Mesodermal cell (in vitro differentiated cells): ENCODE measurements around the gene TAOK2.
"Not testable (repeated sequence)": the region's sequence is repeated elsewhere in the genome, so short reads cannot be mapped to it uniquely, and the experiment has no call there.

Experiments
- H3K27ac ChIP-seq: 2 replicates; pipeline ENCODE4 v1.7.0; 2013; ENCODE audit warnings: mild to moderate bottlenecking, low read depth, low read length, moderate library complexity; ENCODE audit not compliant: severe bottlenecking
- H3K36me3 ChIP-seq: 2 replicates; pipeline ENCODE4 v1.7.1; 2013; ENCODE audit warnings: mild to moderate bottlenecking, low read length, moderate library complexity; ENCODE audit not compliant: control insufficient read depth, insufficient read depth
- H3K4me1 ChIP-seq: one replicate; pipeline ENCODE4 v1.7.1; 2013; ENCODE audit warnings: mild to moderate bottlenecking, low read length; ENCODE audit not compliant: insufficient read depth, control insufficient read depth, poor library complexity, severe bottlenecking
- H3K4me3 ChIP-seq: 2 replicates; pipeline ENCODE4 v1.7.0; 2013; ENCODE audit warnings: low read length, control low read depth, mild to moderate bottlenecking; ENCODE audit not compliant: insufficient read depth, poor library complexity, severe bottlenecking; ENCODE audit errors: extremely low read depth
- H3K9me3 ChIP-seq: 2 replicates; pipeline ENCODE4 v1.7.1; 2013; ENCODE audit warnings: mild to moderate bottlenecking, low read length, moderate library complexity; ENCODE audit not compliant: control insufficient read depth
- WGBS, 2 experiments: methylation state at CpG; one replicate each; pipeline ENCODE4 v1.1.5; 2013; ENCODE audit warnings: missing lambda C conversion rate in 2 of 2; ENCODE audit not compliant: insufficient coverage in 2 of 2; 5-methylcytosine and 5-hydroxymethylcytosine counted together

The TAOK2 gene

GRCh38 chr16:30016555-30017276, 43.0 kb downstream of the TAOK2 start:
- H3K27ac ChIP-seq: no peak overlapping the region
- H3K9me3 ChIP-seq: no peaks in the 10 kb centered on the region
- WGBS, 2 experiments: 73 to 94% methylated on average over 5 to 7 of the region's 8 CpGs
- no peak overlapping the region for H3K4me3 ChIP-seq
- H3K36me3 ChIP-seq: no peaks in the 10 kb centered on the region
- H3K4me1 ChIP-seq: no peaks in the 10 kb centered on the region

DNA sequence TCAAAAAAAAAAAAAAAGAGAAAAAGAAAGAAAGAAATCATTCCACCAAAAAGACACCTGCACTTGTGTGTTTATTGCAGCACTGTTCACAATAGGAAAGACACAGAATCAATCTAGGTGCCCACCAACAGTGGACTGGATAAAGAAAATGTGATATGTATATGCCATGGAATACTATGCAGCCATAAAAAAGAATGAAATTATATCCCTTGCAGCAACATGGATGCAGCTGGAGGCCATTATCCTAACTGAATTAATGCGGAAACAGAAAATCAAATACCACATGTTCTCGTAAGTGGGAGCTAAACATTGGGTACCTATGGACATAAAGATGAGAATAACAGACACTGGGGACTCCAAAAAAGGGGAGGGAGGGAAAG, 43.6 kb downstream of the TAOK2 start:
- 100% methylated on average over 2 of the region's 2 CpGs for WGBS, 2 experiments
- H3K36me3 ChIP-seq: no peaks in the 10 kb centered on the region
- no peak overlapping the region for H3K27ac ChIP-seq
- H3K4me1 ChIP-seq: no peaks in the 10 kb centered on the region
- no peaks in the 10 kb centered on the region for H3K9me3 ChIP-seq
- no peak overlapping the region for H3K4me3 ChIP-seq

DNA sequence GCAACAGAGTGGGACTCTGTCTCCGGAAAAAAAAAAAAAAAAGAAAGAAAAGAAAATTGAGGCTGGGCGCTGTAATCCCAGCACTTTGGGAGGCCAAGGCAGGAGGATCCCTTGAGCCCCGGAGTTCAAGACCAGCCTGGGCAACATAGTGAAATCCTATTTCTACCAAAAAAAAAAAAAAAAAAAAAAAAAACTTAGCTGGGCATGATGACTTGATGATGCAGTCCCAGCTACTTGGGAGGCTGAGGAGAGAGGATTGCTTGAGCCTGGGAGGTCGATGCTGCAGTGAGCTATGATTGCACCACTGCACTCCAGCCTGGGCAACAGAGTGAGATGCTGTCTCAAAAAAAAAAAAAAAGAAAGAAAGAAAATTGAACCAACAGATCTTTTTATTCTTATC, 44.3 kb downstream of the TAOK2 start:
- H3K4me3 ChIP-seq, H3K4me1 ChIP-seq, H3K9me3 ChIP-seq, H3K27ac ChIP-seq, H3K36me3 ChIP-seq: not testable (repeated sequence)
- 86 to 93% methylated on average over 2 of the region's 4 CpGs for WGBS, 2 experiments

DNA sequence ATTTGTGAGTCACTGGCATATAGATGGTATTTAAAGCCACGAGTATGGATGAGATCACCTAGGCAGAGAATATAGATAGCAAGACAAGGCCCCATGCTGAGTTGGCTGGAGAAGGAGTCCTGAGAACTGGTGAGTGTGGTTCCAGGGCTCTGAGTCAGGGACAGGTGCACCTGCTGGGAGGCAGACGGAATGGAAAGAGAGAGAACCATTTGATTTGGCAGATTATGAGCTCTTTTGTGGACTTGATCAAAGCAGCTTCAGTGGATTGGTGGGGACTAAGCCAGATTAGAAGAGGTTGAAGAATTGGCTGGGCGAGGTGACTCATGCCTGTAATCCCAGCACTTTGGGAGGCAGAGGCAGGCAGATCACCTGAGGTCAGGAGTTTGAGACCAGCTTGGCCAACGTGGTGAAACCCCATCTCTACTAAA, 45.1 kb downstream of the TAOK2 start:
- H3K4me1 ChIP-seq: no peaks in the 10 kb centered on the region
- no peaks in the 10 kb centered on the region for H3K36me3 ChIP-seq
- 79 to 83% methylated on average over 3 of the region's 4 CpGs for WGBS, 2 experiments
- no peak overlapping the region for H3K4me3 ChIP-seq
- H3K27ac ChIP-seq: no peak overlapping the region
- no peaks in the 10 kb centered on the region for H3K9me3 ChIP-seq

GRCh38 chr16:30022887-30023286, 49.2 kb downstream of the TAOK2 start, which contains the start of gene C16orf92:
TSS of gene C16orf92 (plus strand) at chr16:30023198. CDS start at chr16:30023341, 143 bp downstream.
- H3K4me1 ChIP-seq: no peaks in the 10 kb centered on the region
- no peaks in the 10 kb centered on the region for H3K36me3 ChIP-seq
- no peaks in the 10 kb centered on the region for H3K9me3 ChIP-seq
- 86 to 94% methylated on average over 3 to 5 of the region's 6 CpGs for WGBS, 2 experiments
- H3K27ac ChIP-seq: no peak within 1 kb of the TSS
- no peak within 1 kb of the TSS for H3K4me3 ChIP-seq

DNA sequence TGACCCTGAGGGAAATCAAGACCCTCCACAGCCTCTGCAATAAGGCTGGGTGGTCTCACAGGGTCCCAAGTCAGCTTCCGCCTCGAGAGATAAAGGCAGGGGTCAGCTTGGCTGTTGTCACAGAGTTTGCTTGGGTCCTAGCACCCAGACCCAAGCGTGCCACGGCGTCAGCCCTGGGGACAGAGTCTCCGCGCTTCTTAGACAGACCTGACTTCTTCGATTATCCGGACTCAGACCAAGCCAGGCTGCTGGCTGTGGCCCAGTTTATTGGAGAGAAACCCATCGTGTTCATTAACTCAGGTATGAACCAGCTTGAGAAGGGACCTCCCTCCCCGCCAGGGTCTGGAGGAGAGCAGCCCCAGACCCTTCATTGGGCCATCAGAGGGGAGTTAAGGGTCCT, 49.9 kb downstream of the TAOK2 start:
- Histone ChIP-seq H3K4me1 (no peaks in the 10 kb centered on the region), H3K4me3 (no peak overlapping the region), H3K27ac (no peak overlapping the region), H3K36me3 (no peaks in the 10 kb centered on the region), H3K9me3 (no peaks in the 10 kb centered on the region)
- 91 to 92% methylated on average over 11 of the region's 11 CpGs for WGBS, 2 experiments

GRCh38 chr16:30024451-30024850, 50.8 kb downstream of the TAOK2 start:
- Histone ChIP-seq H3K27ac (no peak overlapping the region), H3K36me3 (no peaks in the 10 kb centered on the region), H3K4me1 (no peaks in the 10 kb centered on the region), H3K4me3 (no peak overlapping the region), H3K9me3 (no peaks in the 10 kb centered on the region)
- 89 to 90% methylated on average over 5 to 9 of the region's 16 CpGs for WGBS, 2 experiments

DNA sequence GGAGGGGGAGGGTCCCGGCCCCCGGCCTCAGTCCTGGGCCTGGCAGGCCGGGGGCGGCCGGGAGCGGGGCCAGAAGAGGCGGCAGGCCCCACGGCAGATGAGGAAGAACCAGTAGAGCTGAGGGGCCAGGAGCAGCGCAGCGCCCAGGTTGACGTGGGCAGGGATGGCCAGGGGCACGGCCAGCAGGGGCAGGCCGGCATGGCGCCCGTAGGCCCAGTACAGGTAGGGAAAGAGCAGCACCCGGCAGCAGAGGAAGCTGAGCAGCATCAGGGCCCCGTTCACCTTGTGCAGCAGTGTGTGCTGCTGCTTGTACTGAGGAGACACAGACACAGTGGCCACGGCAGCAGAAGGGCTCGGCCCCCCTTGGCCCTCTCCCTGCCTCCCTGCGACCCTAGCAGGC, 51.5 kb downstream of the TAOK2 start:
- Histone ChIP-seq H3K36me3 (no peaks in the 10 kb centered on the region), H3K4me1 (no peaks in the 10 kb centered on the region), H3K9me3 (no peaks in the 10 kb centered on the region), H3K27ac (no peak overlapping the region), H3K4me3 (no peak overlapping the region)
- 87 to 88% methylated on average over 18 to 20 of the region's 20 CpGs for WGBS, 2 experiments

GRCh38 chr16:30025574-30025973, 51.9 kb downstream of the TAOK2 start:
- 87 to 88% methylated on average over 3 to 7 of the region's 7 CpGs for WGBS, 2 experiments
- Histone ChIP-seq H3K27ac (no peak overlapping the region), H3K9me3 (no peaks in the 10 kb centered on the region), H3K4me1 (peaks cover 2% of the 10 kb centered on the region), H3K36me3 (no peaks in the 10 kb centered on the region), H3K4me3 (no peak overlapping the region)

DNA sequence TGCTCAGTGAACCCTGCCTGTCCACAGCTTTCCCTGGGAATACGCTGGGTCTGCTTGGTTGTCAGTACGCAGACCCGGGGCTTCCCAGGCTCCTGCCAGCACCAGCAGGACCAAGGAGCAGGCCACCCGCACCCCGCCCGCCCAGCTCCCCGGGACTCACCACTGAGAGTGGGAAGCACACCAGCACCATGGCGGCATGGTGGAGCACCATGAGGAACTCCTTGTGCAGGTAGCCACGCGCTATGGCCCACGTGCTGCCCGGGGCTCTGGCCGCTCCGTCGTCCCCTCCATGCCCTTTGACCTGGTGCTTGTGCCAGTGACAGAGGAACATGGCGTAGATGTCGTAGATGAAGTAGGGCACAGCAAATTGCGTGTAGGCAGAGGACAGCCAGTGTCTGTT, 52.8 kb downstream of the TAOK2 start:
- H3K4me3 ChIP-seq: no peak overlapping the region
- no peaks in the 10 kb centered on the region for H3K9me3 ChIP-seq
- H3K4me1 ChIP-seq: peaks cover 8% of the 10 kb centered on the region
- H3K27ac ChIP-seq: no peak overlapping the region
- 92 to 94% methylated on average over 18 of the region's 18 CpGs for WGBS, 2 experiments
- no peaks in the 10 kb centered on the region for H3K36me3 ChIP-seq

DNA sequence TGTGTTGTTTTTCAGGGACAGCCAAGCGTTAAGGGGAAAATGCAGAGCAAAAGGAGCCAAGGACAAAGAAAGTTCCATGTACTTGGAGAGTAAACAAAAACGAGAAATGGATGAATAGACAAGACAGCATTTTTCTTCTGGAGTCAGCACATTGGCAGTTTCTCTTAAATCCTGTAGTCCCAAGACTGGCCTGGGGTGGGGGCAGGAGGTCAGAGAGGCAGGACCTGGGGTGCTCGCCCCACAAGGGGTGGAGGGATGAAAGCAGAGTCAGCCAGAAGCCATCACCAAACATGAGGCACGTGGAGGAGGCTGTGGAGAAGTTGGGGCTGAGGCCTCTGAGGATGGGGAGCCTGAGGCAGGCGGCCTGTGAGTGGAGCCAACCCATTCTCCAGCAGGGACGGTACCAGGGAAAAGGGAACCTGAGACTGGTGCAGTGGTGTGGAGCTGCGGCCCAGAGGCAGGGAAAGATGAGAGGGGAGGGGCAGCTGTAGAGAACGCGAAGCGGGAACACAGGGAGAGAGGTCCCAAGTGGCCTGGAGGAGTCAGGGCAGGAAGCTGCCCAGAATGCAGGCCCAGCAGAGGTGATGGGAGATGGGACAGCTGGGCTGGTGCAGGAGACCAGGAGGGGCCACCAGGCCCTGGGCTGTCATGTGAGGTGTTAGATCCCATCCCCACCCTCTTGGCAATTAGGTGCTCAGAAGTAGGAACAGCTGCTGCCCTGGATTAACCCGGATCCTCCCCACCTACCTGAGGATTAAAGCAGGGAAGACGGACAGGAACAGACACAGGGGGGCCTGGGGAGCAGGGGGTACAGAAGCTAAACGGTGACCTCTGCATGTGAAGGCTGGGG, 54.1 kb downstream of the TAOK2 start:
- peaks cover 15% of the 10 kb centered on the region for H3K4me1 ChIP-seq
- no peak overlapping the region for H3K4me3 ChIP-seq
- 72 to 79% methylated on average over 10 to 12 of the region's 13 CpGs for WGBS, 2 experiments
- no peaks in the 10 kb centered on the region for H3K9me3 ChIP-seq
- H3K27ac ChIP-seq: no peak overlapping the region
- H3K36me3 ChIP-seq: no peaks in the 10 kb centered on the region
